Sigmoid colon (tissue), 7 donors: ENCODE measurements around the gene LMAN2. TPM values are rescaled to one million over a fixed set of nuclear protein-coding genes. Genes with fewer than 3 reads are reported as not detected.

ENCODE experiments used
- DNase-seq: peaks from one replicate; pipeline ENCODE4 v3.0.0-alpha.2; 2019
- H3K27ac ChIP-seq, 4 donors: fragments of 200-600 bp; sonication (generic); one replicate each; pipeline ENCODE4 v1.5.1; 2016 to 2019; ENCODE audit warnings: mild to moderate bottlenecking in 1 of 4
- H3K27me3 ChIP-seq, 3 donors: fragments of 200-600 bp; sonication (generic); one replicate each; pipeline ENCODE4 v1.5.1; 2019; ENCODE audit warnings: mild to moderate bottlenecking in 1 of 3
- H3K36me3 ChIP-seq, 4 donors: fragments of 200-600 bp; sonication (generic); one replicate each; pipeline ENCODE4 v1.5.1; 2016 to 2019
- H3K4me1 ChIP-seq, 4 donors: fragments of 200-600 bp; sonication (generic); one replicate each; pipeline ENCODE4 v1.5.1; 2017 to 2019
- H3K4me3 ChIP-seq, 4 donors: fragments of 200-600 bp; sonication (generic); one replicate each; pipeline ENCODE4 v1.5.1; 2017 to 2019; ENCODE audit warnings: mild to moderate bottlenecking in 2 of 4, moderate library complexity in 1 of 4
- H3K9me3 ChIP-seq, 4 donors: fragments of 200-600 bp in 3 of 4; sonication (generic) in 3 of 4; one replicate each; pipeline versions ENCODE4 v1.5.1 to v1.6.1; 2013 to 2019
- EP300 ChIP-seq, 4 donors: sonication (generic); formaldehyde crosslinking; IDR thresholded peaks; one replicate each; pipeline ENCODE4 v1.6.1; 2017; ENCODE audit warnings: antibody characterized with exemption in 4 of 4
- POLR2A ChIP-seq, 2 donors: fragments of 450-650 bp; IDR thresholded peaks; one replicate each; pipeline ENCODE4 v1.6.1; 2016; ENCODE audit warnings: antibody characterized with exemption in 2 of 2, mild to moderate bottlenecking in 2 of 2, moderate library complexity in 2 of 2
- POLR2AphosphoS5 ChIP-seq, 4 donors: sonication (generic); formaldehyde crosslinking; IDR thresholded peaks; one replicate each; pipeline ENCODE4 v1.6.1; 2017; ENCODE audit warnings: antibody characterized with exemption in 4 of 4
- WGBS, 2 donors: extraction: QIAGEN DNeasy Blood & Tissue Kit; methylation state at CpG; one replicate each; pipeline ENCODE4 v1.1.7; 2013; 5-methylcytosine and 5-hydroxymethylcytosine counted together
- intact Hi-C: fragments of 100-400 bp; cut with DNase I; formaldehyde crosslinking; loops from one replicate; pipeline ENCODE4 v1.15.1; 2023
- polyA plus RNA-seq, 3 donors: library from polyadenylated mRNA; stranded (reverse); fragments of 200-250 nt; gene quantifications; one replicate each; pipeline ENCODE4 v1.2.3, GENCODE V29; 2013
- total RNA-seq, 4 donors: library from RNA; depleted of rRNA; stranded (reverse); fragments of >200 nt; gene quantifications; one replicate each; pipeline ENCODE4 v1.1.0, GENCODE V29; 2016
- TF ChIP-seq, protein P1 (sequence below), 4 experiments: fragments of 450-650 bp in 3 of 4; fragments of 200-600 bp in 1 of 4; IDR thresholded peaks; one replicate each; pipeline ENCODE4 v1.5.1; 2016 to 2019; ENCODE audit warnings: antibody characterized with exemption in 4 of 4, mild to moderate bottlenecking in 3 of 4, moderate library complexity in 2 of 4
- donor health status: healthy with polysubstance abuse.
- donor health status: Bipolar disorder and iron deficiency.
- donor health status: healthy.

LMAN2 gene, protein sequence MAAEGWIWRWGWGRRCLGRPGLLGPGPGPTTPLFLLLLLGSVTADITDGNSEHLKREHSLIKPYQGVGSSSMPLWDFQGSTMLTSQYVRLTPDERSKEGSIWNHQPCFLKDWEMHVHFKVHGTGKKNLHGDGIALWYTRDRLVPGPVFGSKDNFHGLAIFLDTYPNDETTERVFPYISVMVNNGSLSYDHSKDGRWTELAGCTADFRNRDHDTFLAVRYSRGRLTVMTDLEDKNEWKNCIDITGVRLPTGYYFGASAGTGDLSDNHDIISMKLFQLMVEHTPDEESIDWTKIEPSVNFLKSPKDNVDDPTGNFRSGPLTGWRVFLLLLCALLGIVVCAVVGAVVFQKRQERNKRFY
- total RNA-seq: 100 to 1,000 TPM in 2 of 4 donors, 10 to 100 TPM in 2; 87.5 to 169 (median 98.2) TPM
- 100 to 1,000 TPM in 2 of 3 donors, 10 to 100 TPM in 1; 62.5 to 244 (median 115) TPM for polyA plus RNA-seq

DNA sequence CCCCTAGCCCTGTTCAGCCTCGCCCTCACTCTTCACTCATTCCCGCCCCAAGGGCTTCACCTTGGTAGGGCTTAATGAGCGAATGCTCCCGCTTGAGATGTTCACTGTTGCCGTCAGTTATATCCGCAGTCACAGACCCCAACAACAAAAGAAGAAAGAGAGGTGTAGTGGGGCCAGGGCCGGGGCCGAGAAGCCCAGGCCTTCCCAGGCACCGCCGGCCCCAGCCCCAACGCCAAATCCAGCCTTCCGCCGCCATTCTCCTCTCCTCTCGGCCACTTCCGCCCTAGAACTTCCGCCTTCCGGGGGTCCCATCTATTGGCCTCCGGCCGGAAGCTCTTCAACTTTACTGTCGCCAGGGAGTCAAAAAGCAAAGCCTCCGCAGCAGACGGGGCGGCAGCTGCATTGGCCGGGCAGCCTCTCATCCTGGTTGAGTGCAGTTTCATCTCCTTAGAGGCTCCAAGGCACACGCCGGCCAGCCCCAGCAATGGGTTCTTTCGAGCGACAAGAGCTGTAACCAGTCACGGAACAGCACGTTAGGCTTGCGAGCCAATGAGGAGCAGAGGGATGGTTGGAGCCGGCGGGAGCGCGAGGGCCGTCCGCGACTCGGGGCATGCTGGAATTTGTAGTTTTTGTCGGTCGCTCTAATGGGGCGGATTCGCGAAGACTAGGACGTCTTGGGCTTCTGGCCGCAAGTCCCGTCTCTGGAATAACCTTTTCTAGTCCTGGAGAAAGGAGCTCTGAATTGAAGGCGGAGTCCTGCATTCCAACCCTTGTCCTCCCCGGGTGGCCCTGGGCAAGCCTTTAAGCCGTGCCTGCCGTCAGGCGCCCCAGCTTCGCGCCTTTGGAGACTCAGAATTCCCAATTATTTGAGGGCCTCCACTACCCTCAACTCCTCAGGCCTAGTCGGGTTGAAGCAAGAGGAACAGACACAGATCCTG lies at the start of gene LMAN2:
Gene LMAN2 (minus strand): TSS at position 277 of the 938 bp plus-strand sequence. CDS start 21 bp downstream, at position 256.
- TF ChIP-seq, protein P1, sequence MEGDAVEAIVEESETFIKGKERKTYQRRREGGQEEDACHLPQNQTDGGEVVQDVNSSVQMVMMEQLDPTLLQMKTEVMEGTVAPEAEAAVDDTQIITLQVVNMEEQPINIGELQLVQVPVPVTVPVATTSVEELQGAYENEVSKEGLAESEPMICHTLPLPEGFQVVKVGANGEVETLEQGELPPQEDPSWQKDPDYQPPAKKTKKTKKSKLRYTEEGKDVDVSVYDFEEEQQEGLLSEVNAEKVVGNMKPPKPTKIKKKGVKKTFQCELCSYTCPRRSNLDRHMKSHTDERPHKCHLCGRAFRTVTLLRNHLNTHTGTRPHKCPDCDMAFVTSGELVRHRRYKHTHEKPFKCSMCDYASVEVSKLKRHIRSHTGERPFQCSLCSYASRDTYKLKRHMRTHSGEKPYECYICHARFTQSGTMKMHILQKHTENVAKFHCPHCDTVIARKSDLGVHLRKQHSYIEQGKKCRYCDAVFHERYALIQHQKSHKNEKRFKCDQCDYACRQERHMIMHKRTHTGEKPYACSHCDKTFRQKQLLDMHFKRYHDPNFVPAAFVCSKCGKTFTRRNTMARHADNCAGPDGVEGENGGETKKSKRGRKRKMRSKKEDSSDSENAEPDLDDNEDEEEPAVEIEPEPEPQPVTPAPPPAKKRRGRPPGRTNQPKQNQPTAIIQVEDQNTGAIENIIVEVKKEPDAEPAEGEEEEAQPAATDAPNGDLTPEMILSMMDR (IDR thresholded peaks at IDR 0.05): no peak
- no peak for TF ChIP-seq EP300 (IDR thresholded peaks at IDR 0.05)
- TF ChIP-seq POLR2AphosphoS5 (IDR thresholded peaks at IDR 0.05): peak; percentile 42 to 87 (median 68)
- TF ChIP-seq POLR2A (IDR thresholded peaks at IDR 0.05): peak; percentile 46 to 70
- Histone ChIP-seq H3K9me3 (no peaks in the 10 kb centered on the region), H3K27ac (peak within 1 kb of the TSS; percentile 89 to 96 (median 92)), H3K27me3 (no peaks in the 10 kb centered on the region), H3K36me3 (peaks cover 0 to 6% (median 2%) of the 10 kb centered on the region in 4 donors), H3K4me1 (peaks cover 0 to 51% (median 34%) of the 10 kb centered on the region in 4 donors), H3K4me3 (peak within 1 kb of the TSS; percentile 59 to 93 (median 83))
- WGBS, 2 donors: 8 to 9% methylated on average over 55 of the region's 55 CpGs
- DNase-seq: peak; percentile 96
- intact Hi-C loops: loop anchor here (2.0 kb wide), 2 partner anchors 15 to 39 kb away; no protein-coding TSS in a partner anchor

DNA sequence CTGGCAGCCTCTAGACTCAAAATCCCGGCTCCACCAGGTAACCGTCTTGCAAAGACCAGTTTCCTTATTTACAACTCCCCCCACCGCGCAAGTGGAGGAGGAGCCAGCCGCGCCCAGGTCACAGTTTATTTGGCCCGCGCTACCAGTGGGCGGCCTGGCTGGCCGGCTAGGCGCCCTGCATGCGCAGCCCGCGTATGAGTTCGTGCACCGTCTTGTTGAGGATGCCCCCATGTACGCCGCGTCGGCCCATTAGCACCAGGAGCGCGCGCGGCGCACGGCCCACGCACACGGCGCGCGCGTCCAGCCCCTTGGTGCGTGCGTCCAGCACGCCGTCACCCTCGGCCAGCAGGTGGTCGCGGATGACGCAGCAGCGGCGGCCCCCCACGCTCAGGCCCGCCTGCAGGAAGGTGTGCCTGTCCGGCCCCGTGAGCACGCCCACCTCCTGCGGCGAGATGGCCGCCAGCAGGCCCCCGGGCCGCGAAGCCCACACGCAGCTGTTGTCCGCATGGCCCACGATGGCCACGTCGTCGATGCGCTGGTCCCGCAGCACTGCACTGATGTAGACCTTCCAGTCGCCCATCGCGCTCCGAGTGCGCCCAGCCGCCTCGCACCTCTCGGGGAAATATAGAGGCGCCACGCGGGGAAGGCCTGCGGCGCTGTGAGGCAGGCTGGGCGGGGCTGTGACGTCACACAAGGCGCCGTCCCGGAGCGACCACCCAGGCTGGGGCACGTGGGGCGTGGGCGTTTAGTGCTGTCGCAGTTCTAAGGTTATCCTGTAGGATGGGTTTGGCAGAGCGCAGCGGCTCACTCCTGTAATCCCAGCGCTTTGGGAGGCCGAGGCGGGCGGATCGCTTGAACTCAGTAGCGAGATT lies 48.8 kb upstream of the LMAN2 start, which contains the start of gene PFN3:
Gene PFN3 (minus strand): TSS at position 665 of the 872 bp plus-strand sequence. CDS start 85 bp downstream, at position 580.
- DNase-seq: no peak
- 42% methylated on average over 92 of the region's 92 CpGs for WGBS, 2 donors
- no peaks in the 10 kb centered on the region for H3K36me3 ChIP-seq
- peaks cover 41 to 99% (median 89%) of the 10 kb centered on the region in 3 donors for H3K27me3 ChIP-seq
- intact Hi-C loops: no loop called here
- TF ChIP-seq, protein P1 (IDR thresholded peaks at IDR 0.05): no peak
- TF ChIP-seq POLR2AphosphoS5 (IDR thresholded peaks at IDR 0.05): no peak
- no peak for TF ChIP-seq POLR2A (IDR thresholded peaks at IDR 0.05)
- no peak for TF ChIP-seq EP300 (IDR thresholded peaks at IDR 0.05)
- H3K27ac ChIP-seq: no peak within 1 kb of the TSS
- H3K4me3 ChIP-seq: no peak within 1 kb of the TSS
- no peaks in the 10 kb centered on the region for H3K9me3 ChIP-seq
- H3K4me1 ChIP-seq: peaks cover 0 to 43% (median 40%) of the 10 kb centered on the region in 4 donors

DNA sequence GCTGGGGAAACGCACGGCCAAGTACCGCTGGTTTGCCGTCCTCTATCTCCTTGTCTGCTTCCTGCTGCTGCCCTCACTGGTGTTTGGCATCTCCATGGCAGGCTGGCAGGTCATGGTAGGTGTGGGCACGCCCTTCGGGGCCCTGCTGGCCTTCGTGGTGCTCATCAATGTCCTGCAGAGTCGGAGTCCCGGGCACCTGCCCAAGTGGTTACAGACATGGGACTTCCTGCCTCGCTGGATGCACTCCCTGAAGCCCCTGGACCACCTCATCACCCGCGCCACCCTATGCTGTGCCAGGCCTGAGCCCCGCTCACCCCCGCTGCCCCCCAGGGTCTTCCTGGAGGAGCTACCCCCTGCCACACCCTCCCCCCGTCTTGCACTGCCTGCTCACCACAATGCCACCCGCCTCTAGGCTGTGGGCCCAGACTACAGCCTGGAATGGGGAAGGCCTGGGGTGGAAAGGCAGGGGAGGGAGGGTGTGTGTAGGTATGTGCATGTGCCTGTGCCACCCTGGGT lies 46.5 kb upstream of the LMAN2 start:
- DNase-seq: no peak
- no peaks in the 10 kb centered on the region for H3K36me3 ChIP-seq
- no peak overlapping the region for H3K4me3 ChIP-seq
- intact Hi-C loops: no loop called here
- TF ChIP-seq POLR2A (IDR thresholded peaks at IDR 0.05) (no peak), POLR2AphosphoS5 (IDR thresholded peaks at IDR 0.05) (no peak), EP300 (IDR thresholded peaks at IDR 0.05) (no peak)
- TF ChIP-seq, protein P1 (IDR thresholded peaks at IDR 0.05): no peak
- H3K4me1 ChIP-seq: peaks cover 0 to 22% (median 19%) of the 10 kb centered on the region in 4 donors
- peaks cover 35 to 82% (median 68%) of the 10 kb centered on the region in 3 donors for H3K27me3 ChIP-seq
- H3K27ac ChIP-seq: no peak overlapping the region
- 87 to 90% methylated on average over 16 of the region's 16 CpGs for WGBS, 2 donors
- no peaks in the 10 kb centered on the region for H3K9me3 ChIP-seq

DNA sequence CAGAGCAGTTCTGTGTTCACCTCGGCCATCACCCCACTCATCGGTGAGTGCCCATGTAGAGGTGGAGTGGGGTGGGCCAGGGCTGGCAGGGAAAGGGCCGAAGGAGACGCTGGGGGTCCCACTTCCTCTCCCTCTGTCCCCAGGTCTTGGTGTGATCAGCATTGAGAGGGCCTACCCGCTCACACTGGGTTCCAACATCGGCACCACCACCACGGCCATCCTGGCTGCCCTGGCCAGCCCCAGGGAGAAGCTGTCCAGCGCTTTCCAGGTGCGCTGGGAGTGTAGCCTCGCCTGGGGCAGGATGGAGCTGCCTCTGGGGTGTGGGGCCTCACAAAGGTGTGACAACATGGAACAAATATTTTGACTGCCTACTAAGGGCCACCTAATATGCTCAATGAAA lies 45.3 kb upstream of the LMAN2 start:
- DNase-seq: no peak
- intact Hi-C loops: no loop called here
- Histone ChIP-seq H3K4me1 (peaks cover 0 to 11% (median 10%) of the 10 kb centered on the region in 4 donors), H3K9me3 (no peaks in the 10 kb centered on the region), H3K36me3 (no peaks in the 10 kb centered on the region), H3K4me3 (no peak overlapping the region), H3K27me3 (peaks cover 23 to 71% (median 57%) of the 10 kb centered on the region in 3 donors), H3K27ac (no peak overlapping the region)
- 94% methylated on average over 10 of the region's 10 CpGs for WGBS, 2 donors
- no peak for TF ChIP-seq POLR2AphosphoS5 (IDR thresholded peaks at IDR 0.05)
